Liver (tissue), 9 donors: ENCODE results near the gene COL23A1. TPM values are rescaled to one million over a fixed set of nuclear protein-coding genes. Genes with fewer than 3 reads are reported as not detected.

ENCODE experiments used
- DNase-seq: peaks from one replicate; pipeline ENCODE4 v3.0.0-alpha.2; 2017; ENCODE audit warnings: low spot score
- H3K27ac ChIP-seq, 2 donors: one replicate each; pipeline ENCODE4 v1.7.0; 2013; ENCODE audit warnings: inconsistent platforms in 2 of 2, low read length in 2 of 2, control low read depth in 1 of 2, low read depth in 1 of 2, mild to moderate bottlenecking in 1 of 2
- H3K27me3 ChIP-seq, 4 donors: one replicate each; pipeline versions ENCODE4 v1.6.1 to v1.7.0; 2013; ENCODE audit warnings: low read length in 3 of 4, inconsistent platforms in 1 of 4, mild to moderate bottlenecking in 1 of 4, moderate library complexity in 1 of 4; ENCODE audit not compliant: control insufficient read depth in 4 of 4, insufficient read depth in 4 of 4
- H3K36me3 ChIP-seq, 4 donors: one replicate each; pipeline versions ENCODE4 v1.6.1 to v1.7.0; 2013; ENCODE audit warnings: low read length in 3 of 4, mild to moderate bottlenecking in 3 of 4, low read depth in 1 of 4, moderate library complexity in 1 of 4; ENCODE audit not compliant: control insufficient read depth in 4 of 4, insufficient read depth in 3 of 4
- H3K4me1 ChIP-seq, 4 donors: one replicate each; pipeline versions ENCODE4 v1.6.1 to v1.7.0; 2013; ENCODE audit warnings: low read length in 3 of 4, mild to moderate bottlenecking in 3 of 4, moderate library complexity in 1 of 4; ENCODE audit not compliant: control insufficient read depth in 4 of 4, insufficient read depth in 4 of 4
- H3K4me3 ChIP-seq, 3 donors: one replicate each; pipeline versions ENCODE4 v1.6.1 to v1.7.0; 2013; ENCODE audit warnings: low read length in 3 of 3, control low read depth in 1 of 3, low read depth in 1 of 3, mild to moderate bottlenecking in 1 of 3
- H3K9ac ChIP-seq, 2 donors: one replicate each; pipeline ENCODE4 v1.7.0; 2013; ENCODE audit warnings: low read length in 2 of 2, mild to moderate bottlenecking in 2 of 2, moderate library complexity in 2 of 2, control low read depth in 1 of 2, low read depth in 1 of 2
- H3K9me3 ChIP-seq, 4 donors: one replicate each; pipeline versions ENCODE4 v1.6.1 to v1.7.0; 2013; ENCODE audit warnings: low read length in 3 of 4; ENCODE audit not compliant: control insufficient read depth in 4 of 4
- ATF3 ChIP-seq: IDR thresholded peaks from 2 replicates; pipeline ENCODE4 v1.6.1; 2016; ENCODE audit warnings: antibody characterized with exemption
- CTCF ChIP-seq: fragments of 150-350 bp; IDR thresholded peaks from 2 replicates; pipeline ENCODE4 v1.5.1; 2017; ENCODE audit warnings: improper control_type of control experiment, low read depth, low read length; ENCODE audit not compliant: missing input control
- EGR1 ChIP-seq, 2 donors: IDR thresholded peaks; 2 replicates each; pipeline ENCODE4 v1.6.1; 2016 to 2018; ENCODE audit warnings: antibody characterized with exemption in 2 of 2, low read depth in 2 of 2
- FOXA1 ChIP-seq: IDR thresholded peaks from 2 replicates; pipeline ENCODE4 v1.6.1; 2016; ENCODE audit warnings: antibody characterized with exemption
- FOXA2 ChIP-seq: IDR thresholded peaks from 2 replicates; pipeline ENCODE4 v1.6.1; 2016; ENCODE audit warnings: antibody characterized with exemption
- GABPA ChIP-seq, 2 donors: IDR thresholded peaks in 1 of 2; conservative IDR thresholded peaks in 1 of 2; 2 replicates each; pipeline ENCODE4 v1.6.1; 2016; ENCODE audit warnings: antibody characterized with exemption in 2 of 2, mild to moderate bottlenecking in 1 of 2, moderate library complexity in 1 of 2
- HNF4A ChIP-seq, 2 donors: conservative IDR thresholded peaks; 2 replicates each; pipeline ENCODE4 v1.6.1; 2016; ENCODE audit warnings: antibody characterized with exemption in 2 of 2, mild to moderate bottlenecking in 2 of 2
- HNF4G ChIP-seq: IDR thresholded peaks from 2 replicates; pipeline ENCODE4 v1.6.1; 2016; ENCODE audit warnings: antibody characterized with exemption
- JUND ChIP-seq, 2 donors: IDR thresholded peaks; 2 replicates each; pipeline ENCODE4 v1.6.1; 2016; ENCODE audit warnings: antibody characterized with exemption in 2 of 2
- MAX ChIP-seq: IDR thresholded peaks from 2 replicates; pipeline ENCODE4 v1.6.1; 2016; ENCODE audit warnings: antibody characterized with exemption
- NR2F2 ChIP-seq: IDR thresholded peaks from 2 replicates; pipeline ENCODE4 v1.6.1; 2016; ENCODE audit warnings: antibody characterized with exemption
- RAD21 ChIP-seq, 2 donors: IDR thresholded peaks; 2 replicates each; pipeline ENCODE4 v1.6.1; 2016; ENCODE audit warnings: antibody characterized with exemption in 2 of 2, mild to moderate bottlenecking in 2 of 2
- REST ChIP-seq: IDR thresholded peaks from 2 replicates; pipeline ENCODE4 v1.6.1; 2016; ENCODE audit warnings: antibody characterized with exemption, mild to moderate bottlenecking
- RXRA ChIP-seq, 2 donors: IDR thresholded peaks; 2 replicates each; pipeline ENCODE4 v1.6.1; 2017 to 2018; ENCODE audit warnings: antibody characterized with exemption in 2 of 2, mild to moderate bottlenecking in 1 of 2
- SP1 ChIP-seq: IDR thresholded peaks from 2 replicates; pipeline ENCODE4 v1.6.1; 2018; ENCODE audit warnings: antibody characterized with exemption, mild to moderate bottlenecking
- TAF1 ChIP-seq: conservative IDR thresholded peaks from 2 replicates; pipeline ENCODE4 v1.6.1; 2016; ENCODE audit warnings: antibody characterized with exemption, mild to moderate bottlenecking
- YY1 ChIP-seq: IDR thresholded peaks from 2 replicates; pipeline ENCODE4 v1.6.1; 2016; ENCODE audit warnings: antibody characterized with exemption, mild to moderate bottlenecking
- ZBTB33 ChIP-seq: IDR thresholded peaks from 2 replicates; pipeline ENCODE4 v1.6.1; 2016; ENCODE audit warnings: antibody characterized with exemption
- WGBS: extraction: QIAGEN DNeasy Blood & Tissue Kit; methylation state at CpG from one replicate; pipeline ENCODE4 v1.1.7; 2013; 5-methylcytosine and 5-hydroxymethylcytosine counted together
- polyA plus RNA-seq, 2 donors: library from polyadenylated mRNA; stranded (reverse) in 1 of 2; unstranded in 1 of 2; fragments of 200-250 nt in 1 of 2; fragments of >200 nt in 1 of 2; fragmentation: Nextera tagmentation in 1 of 2; extraction: Ambion mirVana in 1 of 2; gene quantifications; one replicate each; pipeline versions ENCODE4 v1.2.1 to v1.2.3, GENCODE V29; 2013 to 2015
- total RNA-seq, 2 donors: library from RNA; depleted of rRNA; stranded (reverse); fragments of >200 nt; gene quantifications; one replicate each; pipeline ENCODE4 v1.2.3, GENCODE V29; 2014
- donor health status: healthy.
- donor health status: healthy.
- donor health status: healthy.
- donor health status: healthy.
- donor health status: healthy.

Gene COL23A1
- total and polyA plus RNA-seq, 4 donors, result 0.08 to 1.4 (median 0.27) TPM

DNA sequence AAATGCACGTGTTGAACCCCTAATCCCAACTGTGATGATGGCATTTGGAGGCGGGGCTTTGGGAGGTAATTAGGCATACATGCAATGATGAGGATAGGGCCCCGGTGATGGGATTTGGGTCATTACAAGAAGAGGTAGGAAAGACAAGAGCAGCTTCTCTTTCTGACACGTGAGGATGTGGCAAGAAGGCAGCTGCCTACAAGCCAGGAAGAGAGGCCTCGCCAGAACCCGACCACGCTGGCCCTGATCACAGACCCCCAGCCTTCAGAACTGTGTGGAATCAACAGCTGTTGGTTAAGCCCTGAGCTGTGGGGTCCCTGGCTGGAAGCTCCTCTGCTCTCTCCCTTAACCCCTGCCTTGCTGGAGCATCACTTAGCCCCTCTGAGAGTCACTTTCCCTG lies 57.5 kb downstream of the COL23A1 start (continued):
- TF ChIP-seq HNF4G (no peak), ZBTB33 (no peak), RAD21 (IDR thresholded peaks at IDR 0.05) (no peak), YY1 (no peak)

- TF ChIP-seq FOXA1 (no peak), MAX (no peak), SP1 (no peak), RXRA (IDR thresholded peaks at IDR 0.05) (no peak), ATF3 (no peak), YY1 (no peak), HNF4G (no peak), FOXA2 (no peak), NR2F2 (no peak), REST (no peak), CTCF (no peak), GABPA (IDR thresholded peaks at IDR 0.05 in 1 of 2, conservative IDR thresholded peaks at IDR 0.05 in 1 of 2) (no peak), JUND (IDR thresholded peaks at IDR 0.05) (no peak), HNF4A (conservative IDR thresholded peaks at IDR 0.05) (no peak), RAD21 (IDR thresholded peaks at IDR 0.05) (no peak), TAF1 (no peak), EGR1 (IDR thresholded peaks at IDR 0.05; ENCODE audit: low read depth in 2 of 2) (no peak), ZBTB33 (no peak)
- 85% methylated on average over 5 of the region's 5 CpGs for WGBS
- Histone ChIP-seq H3K4me1 (no peaks in the 10 kb centered on the region), H3K9ac (no peak overlapping the region), H3K27me3 (no peaks in the 10 kb centered on the region), H3K27ac (no peak overlapping the region), H3K9me3 (no peaks in the 10 kb centered on the region), H3K4me3 (no peak overlapping the region), H3K36me3 (no peaks in the 10 kb centered on the region)
- no peak for DNase-seq
These were observed 58.0 kb downstream of the COL23A1 start for GRCh38 chr5:178532236-178532635.
